K562 (cell line): ENCODE data around the gene DHDDS. TPM values are rescaled to one million over a fixed set of nuclear protein-coding genes. Genes with fewer than 3 reads are reported as not detected.
A peak's percentile ranks its signal among the peaks of the same experiment; 100 is the strongest.

Experiments
- ADNP ChIP-seq: fragments of 200-800 bp; sonication (Bioruptor generic); IDR thresholded peaks from 2 replicates; pipeline ENCODE4 v1.6.1; 2016; ENCODE audit warnings: missing genetic modification characterization, missing compliant biosample characterization
- CREM ChIP-seq: IDR thresholded peaks from 2 replicates; pipeline ENCODE4 v1.6.1; 2014; ENCODE audit warnings: antibody characterized with exemption, low read depth
- DDX20 ChIP-seq: fragments of 450-650 bp; IDR thresholded peaks from 2 replicates; pipeline ENCODE4 v1.6.1; 2016; ENCODE audit warnings: missing genetic modification characterization, low read depth, mild to moderate bottlenecking, missing compliant biosample characterization, moderate library complexity
- NR2F6 ChIP-seq: fragments of 450-650 bp; formaldehyde crosslinking; IDR thresholded peaks from 2 replicates; pipeline ENCODE4 v1.4.0; 2020; ENCODE audit warnings: mild to moderate bottlenecking
- RNF2 ChIP-seq: sonication (generic); IDR thresholded peaks from 2 replicates; pipeline ENCODE4 v1.6.1; 2016
- THRAP3 ChIP-seq: fragments of 450-650 bp; IDR thresholded peaks from 2 replicates; pipeline ENCODE4 v1.6.1; 2016; ENCODE audit warnings: mild to moderate bottlenecking, inconsistent platforms, borderline replicate concordance
- U2AF2 ChIP-seq: fragments of 200-400 bp; formaldehyde crosslinking; optimal IDR thresholded peaks from 2 replicates; pipeline ENCODE3; 2017; ENCODE audit warnings: low read depth, mild to moderate bottlenecking, low read length
- ZNF224 ChIP-seq: sonication (generic); formaldehyde crosslinking; IDR thresholded peaks from 2 replicates; pipeline ENCODE4 v1.8.0; 2022; ENCODE audit warnings: mild to moderate bottlenecking, missing genetic modification reagents
- ZNF436 ChIP-seq: fragments of 250-450, 450-650 bp; sonication (Bioruptor Pico); formaldehyde crosslinking; IDR thresholded peaks from 2 replicates; pipeline ENCODE4 v1.7.0; 2020; ENCODE audit warnings: mild to moderate bottlenecking
- polyA plus RNA-seq, 8 experiments: library from polyadenylated mRNA; depleted of rRNA in 4 of 8; stranded (reverse) in 5 of 8; unstranded in 3 of 8; fragments of >200 nt; fragmentation: Nextera tagmentation in 2 of 8; fragmentation: Illumina TruSeq in 1 of 8; extraction: Ambion mirVana in 2 of 8; extraction: Trizol in 1 of 8; gene quantifications; 2 replicates each; pipeline versions ENCODE4 v1.2.1 to v1.2.3, GENCODE V29; 2011 to 2014; ENCODE audit warnings: inconsistent platforms in 1 of 8, missing spikeins in 1 of 8
- total RNA-seq, 7 experiments: library from RNA; depleted of rRNA in 6 of 7; stranded (reverse); fragments of >200 nt in 6 of 7; fragmentation: Illumina TruSeq in 2 of 7; extraction: Trizol in 2 of 7; gene quantifications; 2 replicates each; pipeline versions ENCODE4 v1.2.1 to v1.2.3, GENCODE V29; 2011 to 2021; ENCODE audit warnings: low replicate concordance in 1 of 7
- TF ChIP-seq, protein P1 (sequence below), 3 experiments: fragments of 200-800 bp in 1 of 3; sonication (Bioruptor generic) in 1 of 3; sonication (generic) in 1 of 3; formaldehyde crosslinking in 1 of 3; IDR thresholded peaks; 2 replicates each; pipeline versions ENCODE4 v1.6.1 to v1.8.0; 2016 to 2022; ENCODE audit warnings: mild to moderate bottlenecking in 2 of 3, missing compliant biosample characterization in 2 of 3, missing genetic modification characterization in 2 of 3, missing genetic modification reagents in 1 of 3
- TF ChIP-seq, protein P2 (sequence below): fragments of 200-400 bp; formaldehyde crosslinking; IDR thresholded peaks from 2 replicates; pipeline ENCODE4 v1.6.1; 2017; ENCODE audit warnings: mild to moderate bottlenecking, low read depth, low read length, moderate library complexity
- TF ChIP-seq, protein P3 (sequence below): sonication (generic); formaldehyde crosslinking; IDR thresholded peaks from 2 replicates; pipeline ENCODE4 v1.8.0; 2022; ENCODE audit warnings: mild to moderate bottlenecking, missing genetic modification reagents
- TF ChIP-seq, protein P4 (sequence below), 2 experiments: fragments of 450-650 bp in 1 of 2; sonication (generic) in 1 of 2; formaldehyde crosslinking in 1 of 2; IDR thresholded peaks; 2 replicates each; pipeline versions ENCODE4 v1.7.1 to v1.9.0; 2016 to 2022; ENCODE audit warnings: inconsistent platforms in 1 of 2, mild to moderate bottlenecking in 1 of 2, missing genetic modification reagents in 1 of 2

Gene DHDDS
- total and polyA plus RNA-seq, 9 of the 15 experiments (the other 6 are each of a cell fraction or from before 2014, with no cell fraction given): 33.3 to 55.0 (median 44.3) TPM

DNA sequence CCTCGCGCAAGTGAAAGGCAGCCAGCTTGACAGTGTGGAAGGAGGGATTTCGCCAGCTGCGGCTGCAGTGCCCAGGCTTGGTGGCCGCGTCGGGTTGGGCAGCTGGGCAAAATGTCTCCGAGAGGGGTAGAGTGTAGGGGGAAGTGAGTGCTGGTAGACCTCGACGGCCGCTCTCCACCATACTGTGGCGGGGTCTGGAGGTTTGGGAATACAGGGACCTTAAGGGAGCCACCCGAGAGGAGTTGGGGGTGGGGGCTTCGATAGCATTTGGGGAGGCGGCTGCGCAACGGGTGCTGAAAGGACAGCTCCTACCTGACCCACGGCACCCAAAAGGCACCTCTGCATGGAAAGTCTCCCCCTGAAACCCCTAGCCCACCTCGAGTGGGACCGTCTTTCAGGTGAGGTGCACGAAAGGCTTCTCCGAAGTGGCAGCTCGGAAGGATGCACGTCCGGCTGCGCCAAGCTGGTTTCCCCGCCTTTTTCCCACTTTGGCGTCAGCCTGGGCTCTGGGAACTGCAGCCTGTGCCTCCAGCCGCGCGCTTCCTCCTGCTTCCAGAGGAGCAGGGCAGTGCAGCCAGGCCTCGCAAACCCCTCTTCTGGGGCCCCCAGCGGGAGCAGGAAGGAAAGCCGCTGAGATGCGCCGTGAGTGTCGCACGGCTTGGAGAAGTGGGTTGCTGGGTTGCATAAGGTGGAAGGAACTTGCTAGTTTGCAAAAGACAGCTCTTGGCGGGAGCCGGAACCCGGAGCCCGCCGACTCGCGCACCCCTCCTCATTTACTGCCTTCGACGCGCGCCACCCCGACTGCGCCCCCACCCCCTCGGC is 39.6 kb downstream of the DHDDS start (continued):
- TF ChIP-seq, protein P1, sequence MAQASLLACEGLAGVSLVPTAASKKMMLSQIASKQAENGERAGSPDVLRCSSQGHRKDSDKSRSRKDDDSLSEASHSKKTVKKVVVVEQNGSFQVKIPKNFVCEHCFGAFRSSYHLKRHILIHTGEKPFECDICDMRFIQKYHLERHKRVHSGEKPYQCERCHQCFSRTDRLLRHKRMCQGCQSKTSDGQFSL (CRISPR knock-in tag; IDR thresholded peaks at IDR 0.05): peak; percentile 95
- TF ChIP-seq, protein P1 (tag; IDR thresholded peaks at IDR 0.05): peak in 1 of 2 experiments; percentile 99; a peak in 1 of 4 replicates
- TF ChIP-seq, protein P2, sequence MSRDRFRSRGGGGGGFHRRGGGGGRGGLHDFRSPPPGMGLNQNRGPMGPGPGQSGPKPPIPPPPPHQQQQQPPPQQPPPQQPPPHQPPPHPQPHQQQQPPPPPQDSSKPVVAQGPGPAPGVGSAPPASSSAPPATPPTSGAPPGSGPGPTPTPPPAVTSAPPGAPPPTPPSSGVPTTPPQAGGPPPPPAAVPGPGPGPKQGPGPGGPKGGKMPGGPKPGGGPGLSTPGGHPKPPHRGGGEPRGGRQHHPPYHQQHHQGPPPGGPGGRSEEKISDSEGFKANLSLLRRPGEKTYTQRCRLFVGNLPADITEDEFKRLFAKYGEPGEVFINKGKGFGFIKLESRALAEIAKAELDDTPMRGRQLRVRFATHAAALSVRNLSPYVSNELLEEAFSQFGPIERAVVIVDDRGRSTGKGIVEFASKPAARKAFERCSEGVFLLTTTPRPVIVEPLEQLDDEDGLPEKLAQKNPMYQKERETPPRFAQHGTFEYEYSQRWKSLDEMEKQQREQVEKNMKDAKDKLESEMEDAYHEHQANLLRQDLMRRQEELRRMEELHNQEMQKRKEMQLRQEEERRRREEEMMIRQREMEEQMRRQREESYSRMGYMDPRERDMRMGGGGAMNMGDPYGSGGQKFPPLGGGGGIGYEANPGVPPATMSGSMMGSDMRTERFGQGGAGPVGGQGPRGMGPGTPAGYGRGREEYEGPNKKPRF: no peak
- TF ChIP-seq U2AF2 (no peak), ZNF436 (no peak), ADNP (tag) (no peak), ZNF224 (CRISPR knock-in tag) (peak; percentile 61; the same call in 1 of the 2 replicates), NR2F6 (CRISPR knock-in tag) (no peak), CREM (0 out of 2 replicates have a peak, but pooled peaks have one; percentile 5), RNF2 (0 out of 2 replicates have a peak, but pooled peaks have one; percentile 9), DDX20 (tag) (no peak), THRAP3 (no peak)
- TF ChIP-seq, protein P3, sequence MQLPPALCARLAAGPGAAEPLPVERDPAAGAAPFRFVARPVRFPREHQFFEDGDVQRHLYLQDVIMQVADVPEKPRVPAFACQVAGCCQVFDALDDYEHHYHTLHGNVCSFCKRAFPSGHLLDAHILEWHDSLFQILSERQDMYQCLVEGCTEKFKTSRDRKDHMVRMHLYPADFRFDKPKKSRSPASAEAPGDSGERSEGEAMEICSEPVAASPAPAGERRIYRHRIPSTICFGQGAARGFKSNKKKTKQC (CRISPR knock-in tag): peak; percentile 79; the same call in 1 of the 2 replicates
- TF ChIP-seq, protein P4, sequence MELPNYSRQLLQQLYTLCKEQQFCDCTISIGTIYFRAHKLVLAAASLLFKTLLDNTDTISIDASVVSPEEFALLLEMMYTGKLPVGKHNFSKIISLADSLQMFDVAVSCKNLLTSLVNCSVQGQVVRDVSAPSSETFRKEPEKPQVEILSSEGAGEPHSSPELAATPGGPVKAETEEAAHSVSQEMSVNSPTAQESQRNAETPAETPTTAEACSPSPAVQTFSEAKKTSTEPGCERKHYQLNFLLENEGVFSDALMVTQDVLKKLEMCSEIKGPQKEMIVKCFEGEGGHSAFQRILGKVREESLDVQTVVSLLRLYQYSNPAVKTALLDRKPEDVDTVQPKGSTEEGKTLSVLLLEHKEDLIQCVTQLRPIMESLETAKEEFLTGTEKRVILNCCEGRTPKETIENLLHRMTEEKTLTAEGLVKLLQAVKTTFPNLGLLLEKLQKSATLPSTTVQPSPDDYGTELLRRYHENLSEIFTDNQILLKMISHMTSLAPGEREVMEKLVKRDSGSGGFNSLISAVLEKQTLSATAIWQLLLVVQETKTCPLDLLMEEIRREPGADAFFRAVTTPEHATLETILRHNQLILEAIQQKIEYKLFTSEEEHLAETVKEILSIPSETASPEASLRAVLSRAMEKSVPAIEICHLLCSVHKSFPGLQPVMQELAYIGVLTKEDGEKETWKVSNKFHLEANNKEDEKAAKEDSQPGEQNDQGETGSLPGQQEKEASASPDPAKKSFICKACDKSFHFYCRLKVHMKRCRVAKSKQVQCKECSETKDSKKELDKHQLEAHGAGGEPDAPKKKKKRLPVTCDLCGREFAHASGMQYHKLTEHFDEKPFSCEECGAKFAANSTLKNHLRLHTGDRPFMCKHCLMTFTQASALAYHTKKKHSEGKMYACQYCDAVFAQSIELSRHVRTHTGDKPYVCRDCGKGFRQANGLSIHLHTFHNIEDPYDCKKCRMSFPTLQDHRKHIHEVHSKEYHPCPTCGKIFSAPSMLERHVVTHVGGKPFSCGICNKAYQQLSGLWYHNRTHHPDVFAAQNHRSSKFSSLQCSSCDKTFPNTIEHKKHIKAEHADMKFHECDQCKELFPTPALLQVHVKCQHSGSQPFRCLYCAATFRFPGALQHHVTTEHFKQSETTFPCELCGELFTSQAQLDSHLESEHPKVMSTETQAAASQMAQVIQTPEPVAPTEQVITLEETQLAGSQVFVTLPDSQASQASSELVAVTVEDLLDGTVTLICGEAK (IDR thresholded peaks at IDR 0.05): no peak
- TF ChIP-seq, protein P4 (CRISPR knock-in tag; IDR thresholded peaks at IDR 0.05): peak; percentile 49; the same call in 1 of the 2 replicates
